HG03060 (cell line): Measurements from ENCODE around the gene KIF13A.
"Not testable (repeated sequence)": the region's sequence is repeated elsewhere in the genome, so short reads cannot be mapped to it uniquely, and the experiment has no call there.

Experiments used
- ATAC-seq: cut with Tn5 transposase; IDR thresholded peaks from one replicate; pipeline ENCODE4 v1.9.1; 2021; ENCODE audit warnings: low read depth, moderate number of reproducible peaks; ENCODE audit not compliant: unreplicated experiment

The KIF13A gene

DNA sequence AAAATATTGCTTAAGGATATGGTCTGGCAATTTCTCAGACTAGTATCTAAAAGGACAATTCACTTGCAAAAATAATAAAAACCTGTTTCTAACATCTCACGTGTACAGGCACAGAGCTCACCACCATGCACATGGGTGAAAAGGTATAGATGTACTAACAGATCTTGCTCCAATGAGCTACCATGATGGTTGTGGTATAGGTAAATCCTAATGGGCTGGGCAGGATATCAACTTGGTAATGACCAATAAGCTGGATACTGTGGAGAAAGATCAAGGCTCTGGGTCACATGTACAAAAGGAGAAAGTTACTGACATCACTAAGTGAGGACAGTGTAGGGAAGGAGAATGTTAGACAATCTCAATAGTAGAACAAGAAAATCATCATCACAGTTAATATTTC is 169.7 kb downstream of the KIF13A start:
- no peak for ATAC-seq

DNA sequence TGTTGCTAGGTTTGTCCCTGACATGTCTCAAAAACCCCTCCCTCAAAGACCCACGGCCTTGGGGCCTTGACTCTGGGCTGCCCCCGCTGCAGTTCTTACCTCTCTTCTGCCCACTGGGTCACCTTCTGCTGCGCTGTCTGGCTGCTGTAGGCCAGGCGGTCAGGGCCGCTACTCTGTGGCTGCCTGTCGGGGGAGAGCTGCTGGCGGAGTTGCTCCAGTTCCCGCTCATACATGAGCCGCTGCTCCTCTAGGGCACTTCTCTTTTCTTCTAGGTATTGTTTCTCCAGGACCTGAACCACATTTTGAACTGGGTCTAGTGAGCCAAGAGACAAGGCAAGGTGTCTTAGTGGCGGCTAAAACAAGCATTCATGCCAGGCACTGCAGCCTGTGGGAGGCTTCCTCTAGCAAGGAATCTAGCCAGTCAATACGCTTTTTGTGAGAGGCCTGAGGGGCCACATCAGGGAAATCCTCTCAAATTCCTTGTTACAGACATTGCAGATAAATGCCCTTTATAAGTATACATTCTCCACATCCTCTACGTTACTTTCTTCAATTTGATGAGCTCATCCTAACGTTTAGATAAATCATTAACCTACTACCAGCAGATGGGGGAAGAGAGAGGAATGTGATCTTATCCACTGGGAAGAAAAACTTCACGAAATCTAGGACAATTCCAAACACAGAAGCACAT is 170.4 kb downstream of the KIF13A start:
- ATAC-seq, result no peak

DNA sequence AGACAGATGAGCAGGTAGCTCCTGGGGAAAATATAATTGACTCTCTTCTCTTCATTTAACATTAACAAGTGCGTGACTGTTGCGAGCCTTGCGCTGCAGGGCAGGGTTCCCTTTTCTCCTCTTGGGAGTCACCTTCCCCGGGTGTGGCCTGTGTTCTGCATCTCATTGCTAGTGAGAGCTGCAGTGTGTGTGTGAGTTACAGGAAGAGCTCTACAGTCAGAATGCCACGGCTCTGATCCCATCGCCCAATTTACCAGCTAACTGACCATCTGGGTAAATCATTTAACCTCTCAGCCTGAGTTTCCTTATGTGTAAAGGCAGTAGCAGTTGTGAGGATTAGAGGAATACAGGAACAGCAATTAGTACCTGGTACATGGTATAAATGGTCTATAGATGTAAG is 173.9 kb downstream of the KIF13A start:
- ATAC-seq, result no peak

DNA sequence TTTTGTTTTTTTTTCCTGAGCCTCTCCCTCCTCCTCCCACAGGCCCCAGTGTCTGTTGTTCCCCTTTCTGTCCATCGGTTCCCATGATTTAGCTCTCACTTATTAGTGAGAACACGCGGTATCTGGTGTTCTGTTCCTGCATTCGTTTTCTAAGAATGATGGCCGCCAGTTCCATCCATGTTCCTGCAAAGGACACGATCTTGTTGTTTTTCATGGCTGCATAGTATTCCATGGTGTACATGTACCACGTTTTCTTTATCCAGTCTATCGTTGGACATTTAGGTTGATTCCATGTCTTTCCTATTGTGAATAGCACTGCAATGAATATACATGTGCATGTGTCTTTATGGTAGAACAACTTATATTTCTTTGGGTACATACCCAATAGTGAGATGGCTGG is 175.1 kb downstream of the KIF13A start:
- no peak for ATAC-seq

DNA sequence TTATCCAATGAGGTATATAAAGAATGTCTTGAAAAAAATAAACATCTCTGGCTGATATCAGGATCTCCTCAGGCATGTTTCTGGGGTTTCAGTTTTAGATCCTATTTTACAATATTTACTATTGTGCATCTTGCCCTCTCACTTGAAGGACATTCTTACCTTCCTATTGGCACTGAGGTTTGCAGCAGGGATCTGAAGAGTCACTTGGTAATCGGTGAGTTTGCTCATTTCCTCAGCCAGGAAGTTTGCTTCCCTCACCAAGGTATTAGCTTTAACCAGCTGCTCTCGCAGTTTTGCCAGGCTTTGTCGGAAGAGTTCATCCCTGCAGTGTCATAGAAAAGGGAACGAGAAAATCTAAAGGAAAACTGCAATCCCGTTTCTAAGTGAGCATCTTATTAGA is 178.8 kb downstream of the KIF13A start:
- no peak for ATAC-seq

DNA sequence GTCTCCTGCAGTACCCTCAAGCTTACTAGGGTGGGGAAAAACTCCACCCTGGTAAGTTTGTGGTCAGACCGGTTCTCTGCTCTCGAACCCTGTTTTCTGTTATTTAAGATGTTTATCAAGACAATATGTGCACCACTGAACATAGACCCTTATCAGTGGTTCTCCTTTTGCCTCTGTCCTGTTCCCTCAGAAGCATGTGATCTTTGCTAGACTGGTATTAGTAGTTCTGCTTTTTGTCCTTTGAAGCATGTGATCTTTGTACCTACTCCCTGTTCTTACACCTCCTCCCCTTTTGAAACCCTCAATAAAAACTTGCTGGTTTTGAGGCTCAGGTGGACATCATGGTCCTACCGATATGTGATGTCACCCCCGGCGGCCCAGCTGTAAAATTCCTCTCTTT is 180.0 kb downstream of the KIF13A start:
- ATAC-seq, result not testable (repeated sequence)

DNA sequence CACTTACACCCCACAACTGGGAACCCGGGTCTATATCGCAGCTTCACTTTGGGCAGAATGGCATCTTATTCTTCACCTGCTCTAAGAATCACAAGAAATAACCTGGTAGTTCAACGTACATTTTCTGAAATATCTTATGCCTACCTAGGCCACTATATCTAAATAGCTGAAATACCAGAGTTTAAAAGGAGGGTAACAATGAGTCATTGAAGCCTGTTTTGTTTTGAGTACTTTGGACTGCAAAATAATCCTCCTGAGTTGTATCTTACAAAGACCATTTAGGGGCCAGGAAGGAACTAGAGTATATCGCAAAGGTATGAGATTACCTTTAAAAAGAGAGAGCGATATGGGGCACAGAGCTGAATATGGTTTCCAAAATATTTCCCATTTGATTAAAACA is 184.0 kb downstream of the KIF13A start:
- no peak for ATAC-seq

DNA sequence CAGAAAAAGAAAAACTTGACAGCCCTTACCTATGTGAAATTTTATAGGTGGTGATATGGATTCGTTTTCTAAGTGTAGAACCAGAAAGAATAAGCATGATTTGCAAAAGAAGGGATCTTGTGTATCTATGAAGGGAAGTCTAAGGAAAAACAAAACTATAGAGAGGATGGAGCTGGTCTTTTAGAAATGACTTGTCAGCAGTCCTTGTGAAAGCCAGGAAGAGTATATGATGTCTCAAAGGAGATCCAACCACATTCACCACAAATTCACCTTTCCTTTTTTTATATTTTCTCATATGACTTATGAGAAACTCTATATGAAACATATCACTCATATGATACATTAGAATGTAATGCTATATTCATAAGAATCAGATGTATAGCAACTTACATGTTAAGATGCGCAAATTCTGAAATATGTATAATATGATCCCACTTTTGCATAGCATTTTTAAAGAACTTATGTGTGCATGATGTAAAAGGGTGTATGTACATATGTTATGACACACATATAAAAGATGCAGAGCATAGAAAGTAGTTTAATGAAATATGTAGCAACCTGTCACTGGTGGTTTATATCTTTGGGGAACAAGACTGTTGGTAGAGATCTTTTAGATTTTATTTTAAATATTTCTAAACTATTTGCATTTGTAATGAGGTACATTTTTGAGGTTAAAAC is 188.8 kb downstream of the KIF13A start:
- no peak for ATAC-seq

DNA sequence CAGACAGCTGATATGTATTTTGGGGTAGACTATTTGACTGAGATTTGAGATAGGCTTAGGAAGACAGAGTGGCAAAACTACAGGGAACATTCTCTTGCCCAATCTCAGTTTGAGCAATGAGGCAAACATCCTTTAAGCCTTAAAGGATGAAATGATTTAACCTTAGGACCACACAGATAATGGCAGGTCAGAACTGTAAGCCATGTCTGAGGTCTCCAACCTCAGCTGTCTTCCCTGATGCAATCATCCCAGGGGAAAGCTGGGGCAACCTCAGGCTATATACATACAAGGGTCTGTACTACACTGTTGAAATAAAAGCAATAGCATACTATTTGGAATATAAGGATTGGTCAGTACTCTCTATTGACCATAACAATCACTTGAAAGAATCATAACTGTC is 196.9 kb downstream of the KIF13A start:
- no peak for ATAC-seq

DNA sequence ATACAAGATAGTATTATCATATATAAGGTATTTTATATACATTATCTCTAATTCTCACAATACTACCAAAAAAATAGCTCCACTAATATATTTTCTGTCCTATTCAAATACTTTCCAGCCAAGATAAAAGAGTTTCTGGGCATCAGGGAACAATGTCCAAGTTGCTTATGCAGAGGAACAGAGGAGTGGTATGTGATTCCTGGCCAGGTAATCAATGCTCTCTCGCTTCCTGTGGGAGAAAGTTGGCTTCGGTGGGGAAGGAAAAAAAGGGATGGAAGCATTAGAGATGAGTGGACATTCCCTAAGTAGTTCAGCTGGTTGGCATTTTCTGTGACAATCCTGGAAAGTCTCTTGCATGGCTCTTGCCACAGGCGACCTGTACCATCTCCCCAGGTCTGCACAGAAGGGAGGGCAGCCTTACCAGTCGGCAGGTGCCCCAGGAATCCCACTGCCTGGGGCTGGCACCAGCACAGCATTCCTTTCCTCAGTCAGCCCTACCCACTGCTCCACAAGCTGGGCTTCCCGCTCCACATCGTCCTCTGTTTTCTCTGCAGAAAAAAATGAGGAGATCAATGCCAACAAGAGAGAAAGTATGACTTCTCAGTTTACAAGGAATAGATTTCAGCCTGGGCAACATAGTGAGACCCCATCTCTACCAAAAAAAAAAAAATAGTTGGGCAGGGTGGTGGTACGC is 202.2 kb downstream of the KIF13A start:
- ATAC-seq, result no peak

DNA sequence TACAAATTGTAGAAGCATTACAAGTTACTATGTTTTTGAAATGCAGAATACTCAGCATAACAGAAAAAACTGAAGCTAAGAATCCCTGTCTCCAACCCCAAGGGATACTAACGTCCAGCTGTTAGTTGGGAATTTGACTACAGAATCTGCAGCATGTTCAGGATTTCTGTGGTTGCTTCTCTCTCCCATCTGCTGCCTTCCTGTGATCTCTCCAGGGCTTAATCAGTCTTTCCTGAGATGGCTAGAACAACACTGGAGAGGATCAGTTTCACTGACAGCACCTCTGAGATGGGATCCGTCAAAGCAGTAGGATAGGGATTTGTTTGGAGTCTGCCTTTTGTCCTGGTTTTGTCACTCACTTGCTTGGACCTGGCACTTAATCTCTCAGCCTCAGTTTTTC is 207.4 kb downstream of the KIF13A start:
- ATAC-seq, result no peak

DNA sequence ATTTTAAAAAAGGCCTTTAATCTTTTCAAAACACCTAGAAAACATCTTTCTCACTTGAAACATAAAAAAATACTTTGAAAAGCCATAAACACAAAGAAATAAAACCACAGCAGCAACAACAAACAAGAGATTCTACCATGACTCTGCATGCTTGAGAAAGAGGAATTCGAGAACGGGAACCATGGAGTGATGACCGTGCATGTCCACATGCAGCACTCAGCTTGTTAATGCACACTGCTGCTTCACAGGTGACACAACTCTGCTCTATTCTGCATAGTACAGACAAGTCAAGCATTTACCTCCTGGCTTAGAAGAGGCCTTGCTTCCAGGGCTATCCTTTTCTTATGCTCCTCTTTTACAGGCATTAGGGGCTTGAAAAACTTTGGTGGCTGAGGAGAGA is 215.8 kb downstream of the KIF13A start:
- no peak for ATAC-seq

DNA sequence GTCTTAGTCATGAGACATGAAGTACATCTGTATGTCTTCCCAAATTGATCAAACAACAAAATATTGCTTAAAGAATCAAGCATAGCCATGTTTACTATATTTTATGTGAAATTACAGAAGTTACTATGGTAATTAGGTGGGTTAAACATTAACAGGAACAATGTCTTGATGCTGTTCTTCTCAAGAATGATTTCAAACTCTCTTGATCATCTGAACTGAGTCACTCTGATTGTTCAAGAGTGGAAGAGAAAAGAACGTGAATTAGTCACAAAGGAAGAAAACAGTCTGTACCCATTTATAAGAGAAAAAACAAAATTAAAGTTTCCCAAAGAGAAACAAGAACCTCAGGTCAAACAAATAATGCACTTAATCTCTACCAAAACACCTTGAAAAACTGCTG is 218.6 kb downstream of the KIF13A start:
- ATAC-seq, result no peak

DNA sequence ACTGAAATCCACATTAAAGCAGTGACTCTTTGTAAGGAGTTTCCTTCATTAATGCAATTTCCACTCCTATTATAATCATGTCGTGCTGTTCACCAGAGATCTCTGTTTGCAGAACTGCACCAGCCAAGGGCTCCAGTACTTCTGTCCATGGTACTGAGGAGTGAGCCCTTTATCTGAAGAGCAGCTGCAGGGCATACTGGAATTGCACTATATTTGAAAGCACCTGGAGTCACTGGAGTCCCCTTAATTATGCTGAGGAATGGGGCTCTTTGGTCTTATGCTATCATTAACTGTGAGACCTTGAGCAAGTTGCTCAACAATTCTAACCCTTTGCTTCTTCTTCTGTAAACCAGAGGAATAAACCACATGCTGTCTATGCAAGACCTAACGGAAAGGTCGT is 219.0 kb downstream of the KIF13A start:
- ATAC-seq, result no peak

DNA sequence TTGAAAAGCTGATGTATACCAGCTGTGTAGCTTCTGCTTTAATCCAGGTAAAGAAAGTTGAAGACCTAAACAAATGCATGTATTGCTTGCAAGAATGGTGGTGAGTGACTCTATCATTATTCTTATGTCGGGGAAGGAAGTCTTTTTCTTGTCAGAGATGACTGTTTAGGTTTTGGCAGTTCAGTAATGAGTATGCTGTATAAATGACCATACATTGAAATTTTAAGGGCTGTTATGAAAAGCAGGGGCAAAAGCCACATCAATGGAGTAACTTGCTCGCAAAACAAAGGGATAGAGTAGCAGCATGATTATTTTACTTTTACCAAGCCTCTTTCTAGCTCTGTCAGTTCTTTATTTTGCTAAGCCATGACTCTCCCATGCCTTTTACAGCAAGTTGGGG is 224.8 kb downstream of the KIF13A start:
- ATAC-seq, result no peak

DNA sequence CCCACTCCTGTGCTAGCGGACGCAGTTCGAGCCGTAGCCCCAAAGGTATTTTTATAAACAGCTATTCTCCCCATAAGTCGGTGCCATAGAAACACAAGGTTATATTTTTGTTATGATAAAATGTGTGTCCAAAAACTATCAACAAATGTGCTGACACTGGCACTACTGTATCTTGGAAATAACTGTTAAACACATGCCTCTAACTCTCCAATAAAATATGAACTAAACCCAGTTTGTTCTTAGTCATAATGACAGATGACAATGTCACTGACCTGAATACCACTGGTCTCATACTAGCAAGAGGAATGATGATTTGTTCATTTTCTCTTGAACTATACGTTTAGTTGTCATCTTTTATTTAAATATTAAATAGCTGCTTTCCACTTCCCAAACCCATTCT is 229.3 kb downstream of the KIF13A start:
- ATAC-seq, result no peak

DNA sequence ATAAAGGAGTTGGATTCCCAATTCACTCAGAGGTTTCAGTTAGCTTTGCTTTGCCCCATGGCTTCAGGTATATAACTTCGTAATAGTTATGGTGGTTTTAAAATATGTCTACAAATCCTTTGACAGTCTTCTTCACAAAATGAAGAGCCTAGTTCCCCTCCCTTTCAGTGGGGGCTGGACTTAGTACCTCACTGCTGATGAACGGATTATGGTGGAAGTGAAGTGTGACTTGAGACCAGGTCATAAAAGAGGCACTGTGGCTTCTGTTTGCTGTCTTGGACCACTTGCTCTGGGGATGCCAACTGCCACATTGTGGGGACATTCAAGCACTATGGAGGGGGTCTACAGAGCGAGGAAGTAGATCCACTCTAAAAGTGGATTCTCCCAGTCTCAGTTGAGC is 233.2 kb downstream of the KIF13A start:
- no peak for ATAC-seq

DNA sequence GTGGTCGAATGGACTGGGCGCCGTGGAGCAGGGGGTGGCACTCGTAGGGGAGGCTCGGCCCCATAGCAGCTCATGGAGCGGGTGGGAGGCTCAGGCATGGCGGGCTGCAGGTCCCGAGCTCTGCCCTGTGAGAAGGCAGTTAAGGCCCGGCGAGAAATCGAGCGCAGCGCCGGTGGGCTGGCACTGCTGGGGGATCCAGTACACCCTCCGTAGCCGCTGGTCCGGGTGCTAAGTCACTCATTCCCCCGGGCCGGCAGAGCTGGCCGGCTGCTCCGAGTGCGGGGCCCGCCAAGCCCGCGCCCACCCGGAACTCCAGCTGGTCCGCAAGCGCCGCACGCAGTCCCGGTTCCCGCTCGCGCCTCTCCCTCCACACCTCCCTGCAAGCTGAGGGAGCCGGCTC is 242.1 kb downstream of the KIF13A start:
- not testable (repeated sequence) for ATAC-seq

DNA sequence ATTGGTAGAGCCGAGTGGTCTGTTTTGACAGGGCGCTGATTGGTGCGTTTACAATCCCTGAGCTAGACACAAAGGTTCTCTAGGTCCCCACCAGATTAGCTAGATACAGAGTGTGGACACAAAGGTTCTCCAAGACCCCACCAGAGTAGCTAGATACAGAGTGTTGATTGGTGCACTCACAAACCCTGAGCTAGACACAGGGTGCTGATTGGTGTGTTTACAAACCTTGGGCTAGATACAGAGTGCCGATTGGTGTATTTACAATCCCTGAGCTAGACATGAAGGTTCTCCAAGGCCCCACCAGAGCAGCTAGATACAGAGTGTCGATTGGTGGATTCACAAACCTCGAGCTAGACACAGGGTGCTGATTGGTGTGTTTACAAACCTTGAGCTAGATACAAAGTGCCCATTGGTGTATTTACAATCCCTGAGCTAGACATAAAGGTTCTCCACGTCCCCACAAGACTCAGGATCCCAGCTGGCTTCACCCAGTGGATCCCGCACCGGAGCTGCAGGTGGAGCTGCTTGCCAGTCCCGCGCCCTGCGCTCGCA is 242.6 kb downstream of the KIF13A start:
- ATAC-seq, result not testable (repeated sequence)

DNA sequence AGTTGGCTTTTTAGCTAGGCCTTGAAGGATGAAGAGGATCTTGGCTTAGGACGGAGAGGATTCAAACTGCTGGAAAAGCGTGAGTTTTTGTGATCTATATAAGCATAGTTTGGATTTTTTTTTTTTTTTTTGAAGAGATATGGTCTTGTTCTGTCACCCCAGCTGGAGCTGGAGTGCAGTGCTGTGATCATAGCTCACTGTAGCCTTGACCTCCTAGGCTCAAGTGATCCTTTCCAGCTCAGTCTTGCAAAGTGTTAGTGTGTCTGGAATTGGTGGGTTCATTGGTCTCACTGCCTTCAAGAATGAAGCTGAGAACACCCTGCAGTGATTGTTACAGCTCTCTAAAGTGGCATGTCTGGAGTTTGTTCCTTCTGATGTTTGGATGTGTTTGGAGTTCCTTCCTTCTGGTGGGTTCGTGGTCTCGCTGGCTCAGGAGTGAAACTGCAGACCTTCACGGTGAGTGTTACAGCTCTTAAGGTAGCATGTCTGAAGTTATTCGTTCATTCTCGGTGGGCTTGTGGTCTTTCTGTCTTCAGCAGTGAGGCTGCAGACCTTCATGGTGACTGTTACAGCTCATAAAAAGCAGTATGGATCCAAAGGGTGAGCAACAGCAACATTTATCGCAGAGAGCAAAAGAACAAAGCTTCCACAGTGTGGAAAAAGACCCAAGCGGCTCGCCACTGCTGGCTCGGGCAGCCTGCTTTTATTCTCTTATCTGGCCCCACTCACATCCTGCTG is 243.2 kb downstream of the KIF13A start:
- no peak for ATAC-seq

DNA sequence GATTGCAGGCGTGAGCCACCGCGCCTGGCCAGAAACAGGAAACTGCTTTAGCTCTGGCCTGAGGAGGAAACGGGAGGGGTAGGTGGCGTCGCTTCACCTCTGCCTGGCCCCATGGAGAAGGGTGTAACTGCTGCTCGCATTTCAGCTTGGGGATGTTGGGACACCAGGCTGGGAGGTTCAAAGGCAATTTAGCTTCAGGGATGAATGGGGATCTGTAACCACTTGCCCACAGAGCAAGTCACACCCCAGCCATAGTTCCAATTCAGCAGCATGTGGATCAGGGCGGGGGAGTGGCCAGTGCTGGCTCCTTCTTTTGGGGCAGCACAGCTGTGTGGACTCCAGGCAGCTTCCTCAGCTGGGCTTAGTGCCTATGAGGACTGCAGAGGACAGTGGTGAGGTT is 245.9 kb downstream of the KIF13A start:
- no peak for ATAC-seq
